Heart left ventricle (tissue), 13 donors: Measurements from ENCODE around the gene TEDC1.

ENCODE experiments used
- POLR2A ChIP-seq, 2 donors: fragments of 450-650 bp; IDR thresholded peaks; one replicate each; pipeline ENCODE4 v1.6.1; 2017; ENCODE audit warnings: antibody characterized with exemption in 2 of 2, mild to moderate bottlenecking in 2 of 2, moderate library complexity in 2 of 2
- TF ChIP-seq, protein P1 (sequence below), 12 donors: fragments of 200-600 bp; sonication (generic) in 4 of 12; IDR thresholded peaks; one replicate each; pipeline versions ENCODE4 v1.5.0 to v1.8.0; 2018 to 2022; ENCODE audit warnings: antibody characterized with exemption in 12 of 12, mild to moderate bottlenecking in 5 of 12
- donor health status: ischemic (EF 13 %, LVEDD 7.1; RV severe dilation, severe dysfunction).
- donor health status: DM: no; HTN: yes; CAD: no.
- donor health status: DM: no; HTN: no; CAD: no.
- donor health status: ischemic (EF 25% LVEDD 6.9; RV normal size, moderate dysfunction).
- donor health status: ischemic (EF 25% LVEDD 5.7; RV mildly dilated, moderate dysfunction).
- donor health status: ischemic (EF 35%, LVEDD 5.7; RV mildly dilated, moderate dysfunction).
- donor health status: nonischemic (EF 11% LVEDD 7.7; RV severe dilation, severe dysfunction).
- donor health status: DM: yes; HTN: yes; CAD: no.
- donor health status: PGD.
- donor health status: ischemic (EF 29% LVEDD 5.4; RV normal size, mild dysfunction).
- donor health status: nonischemic (EF 23%, LVEDD 6.1; RV moderate dilation, normal function).

- no peak for TF ChIP-seq POLR2A (IDR thresholded peaks at IDR 0.05)
- TF ChIP-seq, protein P1, sequence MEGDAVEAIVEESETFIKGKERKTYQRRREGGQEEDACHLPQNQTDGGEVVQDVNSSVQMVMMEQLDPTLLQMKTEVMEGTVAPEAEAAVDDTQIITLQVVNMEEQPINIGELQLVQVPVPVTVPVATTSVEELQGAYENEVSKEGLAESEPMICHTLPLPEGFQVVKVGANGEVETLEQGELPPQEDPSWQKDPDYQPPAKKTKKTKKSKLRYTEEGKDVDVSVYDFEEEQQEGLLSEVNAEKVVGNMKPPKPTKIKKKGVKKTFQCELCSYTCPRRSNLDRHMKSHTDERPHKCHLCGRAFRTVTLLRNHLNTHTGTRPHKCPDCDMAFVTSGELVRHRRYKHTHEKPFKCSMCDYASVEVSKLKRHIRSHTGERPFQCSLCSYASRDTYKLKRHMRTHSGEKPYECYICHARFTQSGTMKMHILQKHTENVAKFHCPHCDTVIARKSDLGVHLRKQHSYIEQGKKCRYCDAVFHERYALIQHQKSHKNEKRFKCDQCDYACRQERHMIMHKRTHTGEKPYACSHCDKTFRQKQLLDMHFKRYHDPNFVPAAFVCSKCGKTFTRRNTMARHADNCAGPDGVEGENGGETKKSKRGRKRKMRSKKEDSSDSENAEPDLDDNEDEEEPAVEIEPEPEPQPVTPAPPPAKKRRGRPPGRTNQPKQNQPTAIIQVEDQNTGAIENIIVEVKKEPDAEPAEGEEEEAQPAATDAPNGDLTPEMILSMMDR (IDR thresholded peaks at IDR 0.05): no peak
Measured at GRCh38 chr14:105449276-105450122, 41.5 kb upstream of the TEDC1 start.
